Measurements from ENCODE around the gene GTF3C2. TPM values are rescaled to one million over a fixed set of nuclear protein-coding genes. Genes with fewer than 3 reads are reported as not detected.
"Not testable (repeated sequence)": the region's sequence is repeated elsewhere in the genome, so short reads cannot be mapped to it uniquely, and the experiment has no call there.

Gene GTF3C2
- total RNA-seq, 1 donor from 2014 or later: 24.0 TPM

GRCh38 chr2:27303093-27304025 lies 53.2 kb downstream of the GTF3C2 start:
- Histone ChIP-seq H3K4me3 (ENCODE audit: low read length in 3 of 3) (no peak overlapping the region), H3K9me3 (ENCODE audit: control insufficient read depth in 3 of 3, low read length in 3 of 3) (no peaks in the 10 kb centered on the region), H3K9ac (ENCODE audit: low read depth in 1 of 3, low read length in 3 of 3) (no peak overlapping the region), H3K27ac (ENCODE audit: low read depth, low read length) (peak overlapping the region; percentile 8), H3K36me3 (ENCODE audit: control insufficient read depth in 3 of 3, insufficient read depth in 3 of 3, low read length in 3 of 3) (peaks cover 35 to 55% (median 43%) of the 10 kb centered on the region in 3 donors), H3K27me3 (ENCODE audit: control insufficient read depth in 3 of 3, insufficient read depth in 3 of 3, low read length in 3 of 3) (peaks cover under 1 to 26% (median 14%) of the 10 kb centered on the region in 3 donors), H3K4me1 (ENCODE audit: control insufficient read depth in 3 of 3, insufficient read depth in 3 of 3, low read length in 3 of 3) (peaks cover 10 to 37% (median 30%) of the 10 kb centered on the region in 3 donors)

DNA sequence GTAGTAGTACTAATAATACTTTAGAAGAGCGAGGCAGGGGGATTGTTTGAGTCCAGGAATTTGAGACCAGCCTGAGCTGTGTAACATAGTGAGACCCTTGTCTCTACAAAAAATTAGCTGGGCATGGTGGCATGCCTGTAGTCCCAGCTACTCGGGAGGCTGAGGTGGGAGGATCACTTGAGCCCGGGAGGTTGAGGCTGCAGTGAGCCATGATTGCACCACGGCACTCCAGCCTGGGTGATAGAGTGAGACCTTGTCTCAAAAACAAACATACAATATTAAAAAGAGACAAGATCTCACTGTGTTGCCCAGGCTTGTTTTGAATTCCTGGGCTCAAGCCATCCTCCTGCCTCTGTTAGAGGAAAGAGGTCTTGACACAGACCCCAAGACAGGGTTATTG lies 56.0 kb downstream of the GTF3C2 start:
- H3K27ac ChIP-seq (ENCODE audit: low read depth, low read length); H3K4me3 ChIP-seq (ENCODE audit: low read length in 3 of 3); H3K27me3 ChIP-seq (ENCODE audit: control insufficient read depth in 3 of 3, insufficient read depth in 3 of 3, low read length in 3 of 3); H3K9ac ChIP-seq (ENCODE audit: low read depth in 1 of 3, low read length in 3 of 3); H3K9me3 ChIP-seq (ENCODE audit: control insufficient read depth in 3 of 3, low read length in 3 of 3): not testable (repeated sequence)
- peaks cover 28 to 45% (median 43%) of the 10 kb centered on the region in 3 donors for H3K36me3 ChIP-seq (ENCODE audit: control insufficient read depth in 3 of 3, insufficient read depth in 3 of 3, low read length in 3 of 3)
- peaks cover 15 to 45% (median 37%) of the 10 kb centered on the region in 3 donors for H3K4me1 ChIP-seq (ENCODE audit: control insufficient read depth in 3 of 3, insufficient read depth in 3 of 3, low read length in 3 of 3)

GRCh38 chr2:27298391-27299080 lies 58.0 kb downstream of the GTF3C2 start:
- peaks cover 27 to 60% (median 48%) of the 10 kb centered on the region in 3 donors for H3K4me1 ChIP-seq (ENCODE audit: control insufficient read depth in 3 of 3, insufficient read depth in 3 of 3, low read length in 3 of 3)
- no peaks in the 10 kb centered on the region for H3K9me3 ChIP-seq (ENCODE audit: control insufficient read depth in 3 of 3, low read length in 3 of 3)
- no peak overlapping the region for H3K4me3 ChIP-seq (ENCODE audit: low read length in 3 of 3)

DNA sequence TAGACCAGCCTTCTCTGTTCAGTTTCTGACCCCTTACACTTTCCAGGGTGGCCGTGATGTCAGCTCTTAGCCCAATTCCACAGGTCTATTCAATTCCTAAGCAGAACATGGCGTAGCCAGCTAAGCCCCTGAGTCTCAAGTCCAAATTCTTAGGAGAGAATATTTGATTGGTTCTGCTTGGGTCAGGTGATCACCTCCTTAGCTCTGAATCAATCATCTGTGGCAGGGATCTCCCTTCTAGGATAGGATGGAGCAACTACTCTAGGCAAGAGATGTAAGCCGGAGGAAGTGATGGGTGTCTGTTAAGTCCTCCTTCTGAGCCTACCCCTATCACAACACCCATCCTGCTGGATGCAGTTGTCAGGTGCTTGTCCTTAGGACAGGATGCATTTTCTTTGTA lies 59.4 kb downstream of the GTF3C2 start:
- H3K27me3 ChIP-seq (ENCODE audit: control insufficient read depth in 3 of 3, insufficient read depth in 3 of 3, low read length in 3 of 3): no peaks in the 10 kb centered on the region
- peaks cover 29 to 65% (median 56%) of the 10 kb centered on the region in 3 donors for H3K4me1 ChIP-seq (ENCODE audit: control insufficient read depth in 3 of 3, insufficient read depth in 3 of 3, low read length in 3 of 3)
- H3K27ac ChIP-seq (ENCODE audit: low read depth, low read length): no peak overlapping the region
- no peak overlapping the region for H3K4me3 ChIP-seq (ENCODE audit: low read length in 3 of 3)
- no peaks in the 10 kb centered on the region for H3K9me3 ChIP-seq (ENCODE audit: control insufficient read depth in 3 of 3, low read length in 3 of 3)
- peaks cover 14 to 32% (median 31%) of the 10 kb centered on the region in 3 donors for H3K36me3 ChIP-seq (ENCODE audit: control insufficient read depth in 3 of 3, insufficient read depth in 3 of 3, low read length in 3 of 3)
- peak overlapping the region in 2 of 3 donors; percentile 1 to 13 for H3K9ac ChIP-seq (ENCODE audit: low read depth in 1 of 3, low read length in 3 of 3)

More at GRCh38 chr2:27298391-27299080, 58.0 kb downstream of the GTF3C2 start:
- Histone ChIP-seq H3K9ac (ENCODE audit: low read depth in 1 of 3, low read length in 3 of 3) (peak overlapping the region in 2 of 3 donors; percentile 14 to 33), H3K27me3 (ENCODE audit: control insufficient read depth in 3 of 3, insufficient read depth in 3 of 3, low read length in 3 of 3) (no peaks in the 10 kb centered on the region), H3K27ac (ENCODE audit: low read depth, low read length) (no peak overlapping the region), H3K36me3 (ENCODE audit: control insufficient read depth in 3 of 3, insufficient read depth in 3 of 3, low read length in 3 of 3) (peaks cover 18 to 32% (median 31%) of the 10 kb centered on the region in 3 donors)

DNA sequence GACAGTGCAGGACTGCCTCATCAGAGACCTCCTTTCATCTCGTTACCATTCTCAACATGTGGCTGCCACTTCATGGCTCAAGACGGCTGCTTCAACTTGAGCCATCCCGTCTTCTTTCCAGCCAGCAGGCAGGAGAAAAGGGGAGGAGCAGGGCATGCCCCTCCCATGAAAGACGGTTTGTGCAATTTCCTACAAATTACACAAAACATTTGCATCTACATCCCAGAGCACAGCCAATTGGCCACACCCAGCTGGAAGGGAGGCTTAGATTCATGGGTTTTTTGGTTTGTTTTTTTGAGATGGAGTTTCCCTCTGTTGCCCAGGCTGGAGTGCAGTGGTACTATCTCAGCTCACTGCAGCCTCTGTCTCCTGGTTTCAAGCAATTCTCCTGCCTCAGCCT lies 60.1 kb downstream of the GTF3C2 start:
- H3K9ac ChIP-seq (ENCODE audit: low read depth in 1 of 3, low read length in 3 of 3): no peak overlapping the region
- H3K4me3 ChIP-seq (ENCODE audit: low read length in 3 of 3): peak overlapping the region in 1 of 3 donors; percentile 14
- peaks cover 14 to 31% (median 31%) of the 10 kb centered on the region in 3 donors for H3K36me3 ChIP-seq (ENCODE audit: control insufficient read depth in 3 of 3, insufficient read depth in 3 of 3, low read length in 3 of 3)
- H3K4me1 ChIP-seq (ENCODE audit: control insufficient read depth in 3 of 3, insufficient read depth in 3 of 3, low read length in 3 of 3): peaks cover 35 to 72% (median 63%) of the 10 kb centered on the region in 3 donors
- H3K9me3 ChIP-seq (ENCODE audit: control insufficient read depth in 3 of 3, low read length in 3 of 3): no peaks in the 10 kb centered on the region
- H3K27ac ChIP-seq (ENCODE audit: low read depth, low read length): no peak overlapping the region
- H3K27me3 ChIP-seq (ENCODE audit: control insufficient read depth in 3 of 3, insufficient read depth in 3 of 3, low read length in 3 of 3): no peaks in the 10 kb centered on the region

DNA sequence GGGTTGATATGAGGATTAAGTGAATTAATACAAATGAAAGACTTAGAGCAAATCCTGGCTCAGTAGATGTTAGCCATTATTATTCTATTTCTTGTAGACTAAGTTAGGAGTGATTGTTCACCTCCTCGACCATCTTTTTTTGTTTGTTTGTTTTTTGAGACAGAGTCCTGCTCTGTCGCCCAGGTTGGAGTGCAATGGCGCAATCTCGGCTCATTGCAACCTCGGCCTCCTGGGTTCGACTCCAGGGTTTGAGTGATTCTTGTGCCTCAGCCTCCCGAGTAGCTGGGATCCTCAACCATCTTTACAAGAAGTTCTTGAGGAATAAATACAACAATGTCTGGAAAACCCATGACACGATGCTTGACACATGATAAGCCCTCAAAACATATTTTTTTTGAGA lies 61.6 kb downstream of the GTF3C2 start:
- Histone ChIP-seq H3K4me3 (ENCODE audit: low read length in 3 of 3) (peak overlapping the region in 1 of 3 donors; percentile 31), H3K27me3 (ENCODE audit: control insufficient read depth in 3 of 3, insufficient read depth in 3 of 3, low read length in 3 of 3) (no peaks in the 10 kb centered on the region), H3K36me3 (ENCODE audit: control insufficient read depth in 3 of 3, insufficient read depth in 3 of 3, low read length in 3 of 3) (peaks cover 12 to 26% (median 25%) of the 10 kb centered on the region in 3 donors), H3K27ac (ENCODE audit: low read depth, low read length) (no peak overlapping the region), H3K9ac (ENCODE audit: low read depth in 1 of 3, low read length in 3 of 3) (no peak overlapping the region), H3K4me1 (ENCODE audit: control insufficient read depth in 3 of 3, insufficient read depth in 3 of 3, low read length in 3 of 3) (peaks cover 41 to 86% (median 74%) of the 10 kb centered on the region in 3 donors), H3K9me3 (ENCODE audit: control insufficient read depth in 3 of 3, low read length in 3 of 3) (no peaks in the 10 kb centered on the region)

DNA sequence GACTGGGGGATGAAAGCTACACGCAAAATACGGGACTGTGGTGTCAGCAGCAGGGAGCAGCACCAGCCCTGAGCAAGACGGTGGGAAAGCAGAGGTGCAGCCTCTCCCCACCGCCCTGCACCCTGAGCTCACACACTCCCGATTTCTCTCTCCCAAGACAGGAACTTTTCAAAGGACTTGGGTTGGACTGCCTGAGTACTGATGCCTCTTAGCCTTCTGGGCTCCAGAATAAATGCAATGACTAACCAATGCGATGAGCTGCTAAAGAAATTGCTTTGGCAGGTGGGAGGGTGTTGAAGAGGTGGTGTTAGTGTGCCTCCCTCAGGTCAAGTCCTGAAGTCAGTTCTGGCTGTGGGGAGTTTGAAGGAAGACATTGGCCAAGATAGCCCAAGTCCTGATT lies 64.7 kb downstream of the GTF3C2 start:
- Histone ChIP-seq H3K36me3 (ENCODE audit: control insufficient read depth in 3 of 3, insufficient read depth in 3 of 3, low read length in 3 of 3) (peaks cover 8 to 17% (median 10%) of the 10 kb centered on the region in 3 donors), H3K27me3 (ENCODE audit: control insufficient read depth in 3 of 3, insufficient read depth in 3 of 3, low read length in 3 of 3) (no peaks in the 10 kb centered on the region), H3K9me3 (ENCODE audit: control insufficient read depth in 3 of 3, low read length in 3 of 3) (no peaks in the 10 kb centered on the region), H3K4me3 (ENCODE audit: low read length in 3 of 3) (peak overlapping the region; percentile 16 to 53 (median 35)), H3K27ac (ENCODE audit: low read depth, low read length) (no peak overlapping the region), H3K4me1 (ENCODE audit: control insufficient read depth in 3 of 3, insufficient read depth in 3 of 3, low read length in 3 of 3) (peaks cover 48 to 94% (median 73%) of the 10 kb centered on the region in 3 donors), H3K9ac (ENCODE audit: low read depth in 1 of 3, low read length in 3 of 3) (peak overlapping the region in 2 of 3 donors; percentile 5 to 57)

DNA sequence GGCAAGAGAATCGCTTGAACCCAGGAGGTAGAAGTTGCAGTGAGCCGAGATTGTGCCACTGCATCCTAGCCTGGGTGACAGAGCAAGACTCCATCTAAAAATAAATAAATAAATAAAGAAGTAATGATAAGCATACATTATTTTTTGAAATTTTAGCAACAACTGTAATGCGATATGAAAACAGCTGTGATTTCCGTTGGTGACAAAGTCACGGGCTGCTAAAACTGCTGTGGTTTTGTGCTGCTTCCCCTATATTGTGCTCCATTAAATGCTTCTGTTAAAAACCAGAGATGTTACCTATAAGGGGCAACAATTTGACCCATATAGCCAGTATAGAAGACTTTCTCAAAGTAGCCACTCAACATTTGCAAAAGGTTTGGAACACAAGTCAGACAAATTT lies 66.0 kb downstream of the GTF3C2 start:
- Histone ChIP-seq H3K36me3 (ENCODE audit: control insufficient read depth in 3 of 3, insufficient read depth in 3 of 3, low read length in 3 of 3) (peaks cover 5 to 10% (median 9%) of the 10 kb centered on the region in 3 donors), H3K4me3 (ENCODE audit: low read length in 3 of 3) (peak overlapping the region in 2 of 3 donors; percentile 11 to 49), H3K27me3 (ENCODE audit: control insufficient read depth in 3 of 3, insufficient read depth in 3 of 3, low read length in 3 of 3) (no peaks in the 10 kb centered on the region), H3K9me3 (ENCODE audit: control insufficient read depth in 3 of 3, low read length in 3 of 3) (no peaks in the 10 kb centered on the region), H3K27ac (ENCODE audit: low read depth, low read length) (no peak overlapping the region), H3K9ac (ENCODE audit: low read depth in 1 of 3, low read length in 3 of 3) (peak overlapping the region in 2 of 3 donors; percentile 57 to 64), H3K4me1 (ENCODE audit: control insufficient read depth in 3 of 3, insufficient read depth in 3 of 3, low read length in 3 of 3) (peaks cover 55 to 86% (median 67%) of the 10 kb centered on the region in 3 donors)

- Histone ChIP-seq H3K4me1 (ENCODE audit: control insufficient read depth in 3 of 3, insufficient read depth in 3 of 3, low read length in 3 of 3) (peaks cover 46 to 69% (median 55%) of the 10 kb centered on the region in 3 donors), H3K9ac (ENCODE audit: low read depth in 1 of 3, low read length in 3 of 3) (peak overlapping the region; percentile 15 to 69 (median 55)), H3K27me3 (ENCODE audit: control insufficient read depth in 3 of 3, insufficient read depth in 3 of 3, low read length in 3 of 3) (no peaks in the 10 kb centered on the region), H3K9me3 (ENCODE audit: control insufficient read depth in 3 of 3, low read length in 3 of 3) (no peaks in the 10 kb centered on the region), H3K27ac (ENCODE audit: low read depth, low read length) (peak overlapping the region; percentile 3), H3K4me3 (ENCODE audit: low read length in 3 of 3) (peak overlapping the region; percentile 32 to 63 (median 49)), H3K36me3 (ENCODE audit: control insufficient read depth in 3 of 3, insufficient read depth in 3 of 3, low read length in 3 of 3) (peaks cover 7 to 20% (median 10%) of the 10 kb centered on the region in 3 donors)
Measured at GRCh38 chr2:27288610-27289009, 68.0 kb downstream of the GTF3C2 start.
